SW 1271 (cell line): ENCODE measurements around the gene PLCG2.
"Not testable (repeated sequence)": the region's sequence is repeated elsewhere in the genome, so short reads cannot be mapped to it uniquely, and the experiment has no call there.

Experiments
- DNase-seq, 2 experiments: peaks; one replicate each; lab custom pipeline; 2025; lab: John Stamatoyannopoulos, UW

The PLCG2 gene

GRCh38 chr16:81778861-81779535, at the start of gene PLCG2:
Gene PLCG2, plus strand, starts transcription at chr16:81779291. Its CDS starts 6,699 bp downstream, at chr16:81785990.
- DNase-seq = peak in 1 of 2 experiments; percentile 35

DNA sequence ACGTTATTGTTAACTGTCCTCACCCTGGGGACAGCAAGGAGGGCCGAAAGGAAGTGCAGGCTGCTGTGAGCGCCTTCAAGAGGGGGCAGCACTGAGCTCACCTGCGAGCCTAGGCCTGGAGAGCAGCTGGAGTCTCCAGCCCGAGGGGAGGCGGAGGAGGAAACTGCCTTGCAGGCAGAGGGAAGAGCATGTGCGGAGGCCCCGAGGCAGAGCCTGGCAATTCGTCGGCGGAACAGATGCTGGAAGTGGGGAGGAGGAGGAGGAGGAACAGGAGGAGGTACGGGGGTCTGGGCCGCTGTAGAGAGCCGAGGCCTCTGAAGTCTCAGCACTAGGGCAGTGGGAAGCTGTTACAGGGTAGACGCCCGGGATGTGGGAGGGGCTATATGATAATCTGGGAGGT, 49.6 kb upstream of the PLCG2 start:
- no peak for DNase-seq

DNA sequence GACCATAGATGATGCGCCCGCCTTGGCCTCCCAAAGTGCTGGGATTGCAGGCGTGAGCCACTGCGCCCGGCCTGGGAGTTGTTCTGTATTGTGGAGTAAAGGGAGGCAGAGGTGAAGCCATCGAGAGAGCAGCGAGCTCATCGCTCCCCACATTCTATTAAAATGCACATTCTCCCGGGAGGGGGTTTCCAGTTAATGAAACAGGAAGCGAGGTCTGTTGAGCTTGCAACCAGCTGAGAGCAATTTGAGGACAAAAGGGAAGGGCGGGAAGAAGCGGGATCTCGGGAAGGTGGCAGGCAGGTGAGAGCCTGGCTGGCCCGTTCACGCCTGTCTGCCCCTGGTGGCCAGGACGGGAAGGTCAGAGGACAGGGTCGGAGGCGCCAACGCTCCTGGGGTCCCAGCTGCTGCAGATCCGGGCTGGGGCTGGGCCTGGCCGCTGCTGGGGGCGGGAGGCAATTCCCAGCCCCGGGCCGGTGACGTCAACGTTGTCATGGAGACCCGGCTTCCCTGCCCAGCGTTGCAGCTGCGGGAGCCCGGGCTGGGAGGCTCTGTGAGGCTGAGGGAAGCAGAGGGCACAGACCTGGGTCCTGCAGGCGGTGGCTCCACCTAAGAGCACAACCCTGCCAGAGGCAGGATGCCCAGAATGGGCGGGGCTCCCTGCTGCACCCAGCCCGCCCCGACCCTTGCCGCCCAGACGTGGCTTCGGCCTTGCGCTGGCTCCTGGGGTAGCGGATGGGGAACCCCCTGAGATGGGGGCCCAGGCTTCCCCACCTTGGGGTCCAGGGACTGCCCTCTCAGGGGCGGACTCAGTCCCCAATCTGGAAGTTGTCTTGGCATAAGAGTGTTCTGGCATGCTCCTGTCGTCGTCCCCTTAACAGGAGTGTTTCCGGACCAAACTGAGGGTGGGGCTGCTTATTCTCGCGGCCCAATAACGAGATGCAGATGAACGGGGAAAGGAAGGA, 48.7 kb upstream of the PLCG2 start:
- peak in 1 of 2 experiments; percentile 26 for DNase-seq

GRCh38 chr16:81731649-81732048, 47.4 kb upstream of the PLCG2 start:
- no peak for DNase-seq

DNA sequence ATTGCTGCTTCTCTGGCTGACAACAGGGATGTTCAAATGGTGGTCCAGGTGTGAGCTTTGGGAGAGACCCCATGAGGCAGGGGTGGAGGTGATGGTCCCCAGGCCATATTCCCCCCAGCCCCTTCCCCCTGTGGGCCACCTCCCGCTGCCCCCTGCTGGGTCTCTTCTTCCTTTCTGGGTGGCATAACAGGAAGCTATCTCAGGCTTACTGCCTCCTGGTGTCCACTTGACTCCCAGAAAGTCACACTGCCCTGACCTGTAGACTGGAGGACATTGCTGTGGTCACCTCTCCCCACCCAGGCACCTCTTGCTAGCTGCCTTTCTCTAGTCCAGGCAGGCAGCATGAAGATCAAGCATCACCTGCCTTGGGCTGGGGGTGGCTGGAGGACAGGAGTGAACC, 46.4 kb upstream of the PLCG2 start:
- DNase-seq = no peak

- DNase-seq = no peak
These were observed 45.8 kb upstream of the PLCG2 start for GRCh38 chr16:81733295-81733694.

DNA sequence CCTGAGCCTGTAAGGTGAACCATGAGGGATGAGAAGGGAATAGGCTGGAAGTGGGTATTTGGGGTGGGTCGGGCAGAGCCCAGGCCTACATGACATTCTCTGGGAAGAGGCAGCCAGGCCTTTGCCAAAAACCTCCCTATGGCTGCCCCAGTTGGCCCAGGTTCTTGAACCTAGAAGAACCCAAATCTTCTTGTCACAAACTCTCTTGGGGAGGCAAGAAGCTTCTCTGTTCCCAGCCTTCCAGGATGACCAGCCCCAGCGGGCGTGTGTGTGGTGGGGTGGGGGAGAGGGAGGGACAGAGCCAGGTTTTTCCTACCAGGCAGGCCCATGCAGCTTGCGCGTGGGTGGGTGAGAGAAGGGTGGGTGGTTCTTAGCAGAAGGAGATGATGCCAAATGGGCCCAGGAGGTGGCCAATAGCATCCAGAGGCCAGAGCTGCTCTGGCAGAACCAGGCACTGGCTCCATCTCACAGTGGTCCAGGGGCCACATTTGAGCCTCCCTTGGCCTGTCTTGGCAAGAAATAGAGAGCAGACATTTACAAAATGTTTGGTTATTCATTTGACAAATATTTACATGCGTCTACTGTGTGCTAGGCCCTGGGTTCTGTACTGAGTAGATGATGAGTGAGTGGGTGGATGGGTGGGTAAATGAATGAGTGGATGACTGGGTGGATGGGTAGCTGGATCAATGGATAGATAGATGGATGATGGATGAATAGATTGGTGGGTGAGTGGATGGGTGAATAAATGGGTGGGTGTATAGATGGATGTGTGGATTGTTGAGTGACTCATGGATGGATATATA, 44.3 kb upstream of the PLCG2 start:
- DNase-seq = no peak

DNA sequence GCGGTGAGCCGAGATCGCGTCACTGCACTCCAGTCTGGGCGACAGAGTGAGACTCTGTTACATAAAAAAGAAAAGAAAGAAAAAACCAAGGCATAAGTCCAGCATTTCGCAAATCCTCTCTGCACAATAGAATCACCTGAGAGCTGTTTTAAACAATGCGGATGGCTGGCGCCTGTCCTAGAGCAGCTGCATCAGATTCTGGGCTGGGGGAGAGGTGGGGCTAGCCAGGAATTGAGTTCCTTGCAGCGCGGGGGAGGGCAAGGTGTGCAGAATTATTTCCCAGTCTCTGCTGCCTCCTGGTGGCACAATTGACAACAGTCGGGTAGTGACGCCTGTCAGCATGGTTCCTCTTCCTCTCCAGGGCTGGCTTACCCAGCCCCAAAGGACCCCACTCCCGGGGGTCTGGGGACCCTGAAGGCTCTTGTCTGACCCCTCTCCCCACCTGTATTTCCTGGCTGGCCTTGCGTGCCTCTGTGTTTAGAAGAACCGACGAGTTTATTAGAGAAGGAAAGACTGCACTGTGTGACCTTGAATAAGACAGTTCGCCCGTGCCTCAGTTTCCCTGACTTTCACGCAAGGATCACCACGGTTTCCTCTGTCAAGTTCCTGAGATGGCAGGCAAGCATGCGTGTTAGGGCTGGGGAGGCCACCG, 41.1 kb upstream of the PLCG2 start:
- DNase-seq = peak; percentile 22 to 50

DNA sequence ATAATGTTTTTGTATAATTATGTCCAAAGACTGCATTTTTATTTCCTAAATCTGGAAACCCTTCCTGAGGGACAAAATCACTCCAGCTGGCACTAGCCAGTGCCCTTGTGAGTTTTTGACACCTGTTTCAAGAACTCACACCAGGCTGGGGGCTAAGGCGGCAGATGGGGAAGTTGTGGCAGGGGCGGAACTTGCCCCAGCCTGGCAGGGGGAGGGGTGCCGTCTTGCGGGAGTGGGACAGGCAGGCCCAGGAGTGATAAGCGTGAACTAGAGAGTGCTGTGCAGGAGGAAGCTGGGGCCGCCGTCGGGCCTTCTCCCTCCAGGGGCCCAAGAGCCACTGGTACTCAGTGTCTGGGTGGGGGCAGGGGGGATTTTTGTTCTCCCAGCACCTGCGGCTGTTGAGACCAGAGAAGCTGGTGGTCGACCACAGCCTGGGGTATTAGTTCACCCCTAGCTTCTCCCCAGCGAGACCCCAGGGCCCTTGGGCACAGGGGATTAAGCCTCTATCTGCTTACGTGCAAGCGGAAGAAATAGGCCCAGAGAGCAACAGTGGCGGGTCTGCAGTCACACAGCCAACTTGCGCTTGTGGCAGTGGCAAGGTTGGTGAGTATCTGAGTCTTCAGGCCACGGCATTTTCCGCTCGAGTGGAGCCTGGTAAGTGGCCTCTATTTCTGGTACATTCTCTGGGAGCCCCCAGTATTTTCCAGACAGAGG, 40.2 kb upstream of the PLCG2 start:
- DNase-seq = no peak

GRCh38 chr16:81739503-81739902, 39.6 kb upstream of the PLCG2 start:
- no peak for DNase-seq

GRCh38 chr16:81740169-81740568, 38.9 kb upstream of the PLCG2 start:
- no peak for DNase-seq

DNA sequence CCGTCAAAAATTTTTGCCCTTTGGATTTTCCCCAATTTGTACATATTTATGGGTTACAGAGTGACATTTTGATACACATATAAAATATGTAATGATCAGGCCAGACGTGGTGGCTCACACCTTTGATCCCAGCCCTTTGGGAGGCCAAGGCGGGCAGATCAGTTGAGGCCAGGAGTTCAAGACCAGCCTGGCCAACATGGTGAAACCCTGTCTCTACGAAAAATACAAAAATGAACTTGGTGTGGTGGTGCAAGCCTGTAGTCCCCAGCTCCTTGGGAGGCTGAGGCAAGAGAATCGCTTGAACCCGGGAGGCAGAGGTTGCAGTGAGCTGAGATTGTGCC, 37.7 kb upstream of the PLCG2 start:
- not testable (repeated sequence) for DNase-seq

- no peak for DNase-seq
These were observed 34.7 kb upstream of the PLCG2 start for GRCh38 chr16:81744385-81744784.

GRCh38 chr16:81744911-81745310, 34.2 kb upstream of the PLCG2 start:
- DNase-seq = no peak

GRCh38 chr16:81745704-81746558, 33.2 kb upstream of the PLCG2 start:
- peak in 1 of 2 experiments; percentile 9 for DNase-seq

GRCh38 chr16:81746566-81746965, 32.5 kb upstream of the PLCG2 start:
- DNase-seq = no peak

- DNase-seq = no peak
These were observed 30.5 kb upstream of the PLCG2 start for GRCh38 chr16:81748476-81749198.

DNA sequence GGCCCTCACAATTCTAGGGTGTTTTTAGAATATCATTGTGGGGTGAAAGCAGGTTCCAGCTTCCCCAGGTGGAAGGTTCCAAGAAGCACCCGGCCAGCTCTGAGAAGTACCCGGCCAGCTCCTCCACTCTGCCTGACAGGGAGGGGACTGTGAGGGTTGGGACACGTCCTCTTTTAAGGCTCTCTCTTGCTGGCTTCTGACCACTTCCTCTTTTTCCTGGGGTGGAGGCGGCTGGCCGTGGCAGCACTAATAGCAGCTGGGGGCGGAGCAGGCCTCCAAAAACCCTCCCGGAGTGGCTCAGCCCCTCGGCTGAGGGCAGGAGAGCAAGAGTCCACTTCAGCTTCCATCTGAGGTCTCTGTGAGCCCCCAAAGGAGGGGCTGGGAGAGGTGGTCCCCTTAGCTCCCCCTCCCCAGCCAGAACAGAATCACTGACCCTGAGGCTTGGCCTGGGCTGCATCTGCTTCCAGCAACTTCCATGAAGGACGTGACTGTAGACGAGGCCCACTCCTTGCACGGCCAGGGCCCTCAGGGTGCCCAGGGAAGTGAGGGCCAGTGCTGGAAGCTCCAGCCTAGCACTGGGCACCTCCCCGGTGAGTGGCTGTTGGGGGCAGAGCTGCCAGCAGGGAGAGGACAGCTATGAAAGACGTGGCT, 26.7 kb upstream of the PLCG2 start:
- DNase-seq = no peak

DNA sequence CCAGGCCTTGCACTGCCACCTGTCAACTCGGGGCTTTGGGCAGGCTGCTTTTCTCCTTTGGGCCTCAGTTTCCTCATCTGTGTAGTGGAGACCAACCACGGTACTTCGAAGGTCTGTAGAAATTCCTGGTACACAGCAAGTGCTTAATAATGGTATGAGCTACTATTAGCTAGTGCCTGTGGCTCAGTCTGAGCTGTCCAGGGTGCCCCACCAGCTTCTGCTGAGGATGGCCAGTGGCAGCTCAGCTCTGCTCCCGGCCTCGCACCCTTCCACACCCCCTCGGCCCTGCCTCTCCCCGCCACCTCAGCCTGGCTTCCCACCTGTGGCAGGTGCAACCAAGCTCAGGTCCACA, 26.2 kb upstream of the PLCG2 start:
- no peak for DNase-seq
